Measurements from ENCODE around the gene COL12A1. TPM values are rescaled to one million over a fixed set of nuclear protein-coding genes. Genes with fewer than 3 reads are reported as not detected.

Gene COL12A1
- polyA plus RNA-seq, 1 donor from 2014 or later, result 0.63 TPM

GRCh38 chr6:75145211-75145610, 60.6 kb downstream of the COL12A1 start:
- Histone ChIP-seq H3K9me2 (ENCODE audit: insufficient read depth, low read length) (no peaks in the 10 kb centered on the region), H3K79me2 (replicated peaks; ENCODE audit: insufficient read depth, low read length) (no peaks in the 10 kb centered on the region), H3K9me3 (ENCODE audit: low read length) (no peaks in the 10 kb centered on the region), H3K4me2 (ENCODE audit: low read length) (no peak overlapping the region), H2AFZ (ENCODE audit: low read depth, low read length) (no peak overlapping the region), H4K20me1 (ENCODE audit: insufficient read depth) (no peaks in the 10 kb centered on the region), H3K9ac (ENCODE audit: low read length) (no peak overlapping the region), H3K4me3 (ENCODE audit: low read length) (no peak overlapping the region), H3K27me3 (ENCODE audit: insufficient read depth, low read depth, low read length) (no peaks in the 10 kb centered on the region), H3K36me3 (ENCODE audit: insufficient read depth, low read length) (no peaks in the 10 kb centered on the region), H3F3A (ENCODE audit: insufficient read depth, low read length, poor library complexity, severe bottlenecking) (no peaks in the 10 kb centered on the region), H3K27ac (ENCODE audit: low read length) (no peak overlapping the region)
- TF ChIP-seq EP300 (conservative IDR thresholded peaks at IDR 0.05; ENCODE audit: poor library complexity, severe bottlenecking) (no peak), POLR2AphosphoS5 (IDR thresholded peaks at IDR 0.05) (no peak), REST (IDR thresholded peaks at IDR 0.05; ENCODE audit: borderline replicate concordance) (no peak), EZH2 (IDR thresholded peaks at IDR 0.05; ENCODE audit: borderline replicate concordance, insufficient read depth, low read length, poor library complexity, severe bottlenecking) (no peak), CTCF (IDR thresholded peaks at IDR 0.05; ENCODE audit: poor library complexity, severe bottlenecking) (no peak), TAF1 (IDR thresholded peaks at IDR 0.05; ENCODE audit: low read depth) (no peak), RAD21 (conservative IDR thresholded peaks at IDR 0.05) (no peak), MXI1 (conservative IDR thresholded peaks at IDR 0.05; ENCODE audit: poor library complexity, severe bottlenecking) (no peak), SMC3 (conservative IDR thresholded peaks at IDR 0.05; ENCODE audit: poor library complexity) (no peak)

GRCh38 chr6:75144386-75144785, 61.5 kb downstream of the COL12A1 start:
- Histone ChIP-seq H4K20me1 (ENCODE audit: insufficient read depth) (no peaks in the 10 kb centered on the region), H3F3A (ENCODE audit: insufficient read depth, low read length, poor library complexity, severe bottlenecking) (no peaks in the 10 kb centered on the region), H3K9me2 (ENCODE audit: insufficient read depth, low read length) (no peaks in the 10 kb centered on the region), H3K9ac (ENCODE audit: low read length) (no peak overlapping the region), H3K36me3 (ENCODE audit: insufficient read depth, low read length) (no peaks in the 10 kb centered on the region), H3K4me3 (ENCODE audit: low read length) (no peak overlapping the region), H3K27me3 (ENCODE audit: insufficient read depth, low read depth, low read length) (no peaks in the 10 kb centered on the region), H3K4me2 (ENCODE audit: low read length) (no peak overlapping the region), H3K9me3 (ENCODE audit: low read length) (no peaks in the 10 kb centered on the region), H2AFZ (ENCODE audit: low read depth, low read length) (no peak overlapping the region), H3K79me2 (replicated peaks; ENCODE audit: insufficient read depth, low read length) (no peaks in the 10 kb centered on the region), H3K27ac (ENCODE audit: low read length) (no peak overlapping the region)
- no peak for TF ChIP-seq CTCF (IDR thresholded peaks at IDR 0.05; ENCODE audit: poor library complexity, severe bottlenecking)
- no peak for TF ChIP-seq RAD21 (conservative IDR thresholded peaks at IDR 0.05)
- TF ChIP-seq TAF1 (IDR thresholded peaks at IDR 0.05; ENCODE audit: low read depth), result no peak
- TF ChIP-seq POLR2AphosphoS5 (IDR thresholded peaks at IDR 0.05), result no peak
- no peak for TF ChIP-seq REST (IDR thresholded peaks at IDR 0.05; ENCODE audit: borderline replicate concordance)
- TF ChIP-seq EZH2 (IDR thresholded peaks at IDR 0.05; ENCODE audit: borderline replicate concordance, insufficient read depth, low read length, poor library complexity, severe bottlenecking), result no peak
- TF ChIP-seq MXI1 (conservative IDR thresholded peaks at IDR 0.05; ENCODE audit: poor library complexity, severe bottlenecking), result no peak
- no peak for TF ChIP-seq SMC3 (conservative IDR thresholded peaks at IDR 0.05; ENCODE audit: poor library complexity)
- no peak for TF ChIP-seq EP300 (conservative IDR thresholded peaks at IDR 0.05; ENCODE audit: poor library complexity, severe bottlenecking)
